ENCODE data around the gene DDX10. TPM values are rescaled to one million over a fixed set of nuclear protein-coding genes. Genes with fewer than 3 reads are reported as not detected.

DDX10 gene
- total RNA-seq, 1 donor from 2014 or later, result 18.3 TPM

DNA sequence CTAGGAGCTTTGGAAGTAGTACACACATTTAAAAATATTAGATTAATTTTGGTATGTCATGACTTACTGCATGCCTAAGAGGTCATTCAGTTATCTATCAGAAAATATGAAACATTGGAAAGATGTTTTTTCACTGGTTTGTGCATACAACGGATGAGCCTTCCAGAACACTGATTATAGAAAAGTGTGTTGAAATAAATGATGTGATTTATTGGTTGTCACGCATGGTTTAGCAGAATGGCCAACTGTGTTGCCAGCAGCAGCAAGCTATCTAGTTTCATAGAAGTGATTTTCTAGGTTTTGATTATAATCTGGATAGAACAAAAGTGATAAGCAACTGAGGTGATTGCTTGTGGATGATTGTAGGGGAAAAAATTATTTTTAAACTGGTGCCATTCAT lies 53.6 kb downstream of the DDX10 start:
- Histone ChIP-seq H3K9me3 (no peaks in the 10 kb centered on the region), H3K27me3 (no peaks in the 10 kb centered on the region), H3K36me3 (peaks cover 21% of the 10 kb centered on the region), H3K4me1 (no peaks in the 10 kb centered on the region), H3K27ac (no peak overlapping the region), H3K4me3 (no peak overlapping the region)
- intact Hi-C loops (cut with DNase I), result no loop called here
- TF ChIP-seq, protein P1, sequence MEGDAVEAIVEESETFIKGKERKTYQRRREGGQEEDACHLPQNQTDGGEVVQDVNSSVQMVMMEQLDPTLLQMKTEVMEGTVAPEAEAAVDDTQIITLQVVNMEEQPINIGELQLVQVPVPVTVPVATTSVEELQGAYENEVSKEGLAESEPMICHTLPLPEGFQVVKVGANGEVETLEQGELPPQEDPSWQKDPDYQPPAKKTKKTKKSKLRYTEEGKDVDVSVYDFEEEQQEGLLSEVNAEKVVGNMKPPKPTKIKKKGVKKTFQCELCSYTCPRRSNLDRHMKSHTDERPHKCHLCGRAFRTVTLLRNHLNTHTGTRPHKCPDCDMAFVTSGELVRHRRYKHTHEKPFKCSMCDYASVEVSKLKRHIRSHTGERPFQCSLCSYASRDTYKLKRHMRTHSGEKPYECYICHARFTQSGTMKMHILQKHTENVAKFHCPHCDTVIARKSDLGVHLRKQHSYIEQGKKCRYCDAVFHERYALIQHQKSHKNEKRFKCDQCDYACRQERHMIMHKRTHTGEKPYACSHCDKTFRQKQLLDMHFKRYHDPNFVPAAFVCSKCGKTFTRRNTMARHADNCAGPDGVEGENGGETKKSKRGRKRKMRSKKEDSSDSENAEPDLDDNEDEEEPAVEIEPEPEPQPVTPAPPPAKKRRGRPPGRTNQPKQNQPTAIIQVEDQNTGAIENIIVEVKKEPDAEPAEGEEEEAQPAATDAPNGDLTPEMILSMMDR (IDR thresholded peaks at IDR 0.05), result no peak
- DNase-seq (no peak), ATAC-seq (no peak)

- Histone ChIP-seq H3K27ac (no peak overlapping the region), H3K4me1 (no peaks in the 10 kb centered on the region), H3K4me3 (no peak overlapping the region), H3K27me3 (no peaks in the 10 kb centered on the region), H3K36me3 (peaks cover 17% of the 10 kb centered on the region), H3K9me3 (no peaks in the 10 kb centered on the region)
- ATAC-seq (no peak), DNase-seq (no peak)
- TF ChIP-seq, protein P1 (IDR thresholded peaks at IDR 0.05), result no peak
- intact Hi-C loops (cut with DNase I), result no loop called here
Observed at GRCh38 chr11:108724974-108725689, 60.3 kb downstream of the DDX10 start.

DNA sequence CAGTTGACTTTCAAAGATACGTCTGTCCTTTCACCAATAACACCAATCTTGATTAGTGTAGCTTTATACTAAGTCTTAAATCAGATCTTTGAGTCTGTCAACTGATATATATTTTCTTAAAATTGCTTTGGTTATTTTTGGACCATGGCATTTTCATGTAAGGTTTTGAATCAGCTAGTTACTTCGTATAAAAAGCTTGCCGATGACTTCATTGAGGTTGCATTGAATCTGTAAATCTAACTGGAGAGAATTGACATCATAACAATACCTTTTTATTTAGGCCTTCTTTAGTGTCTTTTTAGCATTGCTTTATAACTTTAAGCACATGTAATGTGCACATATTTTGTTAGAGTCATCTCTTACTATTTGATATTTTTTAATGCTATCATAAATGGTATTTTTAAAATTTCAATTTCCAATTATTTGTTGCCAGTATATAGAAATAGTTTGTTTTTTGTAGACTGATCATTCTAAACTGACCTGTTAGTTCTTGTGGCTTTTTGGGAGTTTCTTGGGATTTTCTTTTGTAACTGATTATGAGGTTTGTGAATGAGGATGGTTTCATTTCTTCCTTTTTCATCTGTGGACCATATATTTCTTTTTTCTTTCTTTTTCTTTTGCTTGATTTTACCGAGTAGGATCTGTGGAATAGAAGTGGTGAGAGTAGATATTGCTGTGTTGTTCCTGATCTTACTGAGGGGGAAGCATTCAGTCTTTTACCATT lies 61.4 kb downstream of the DDX10 start:
- no peak for ATAC-seq
- TF ChIP-seq, protein P1 (IDR thresholded peaks at IDR 0.05), result no peak
- H3K27me3 ChIP-seq, result no peaks in the 10 kb centered on the region
- DNase-seq, result no peak
- no peak overlapping the region for H3K4me3 ChIP-seq
- H3K4me1 ChIP-seq, result no peaks in the 10 kb centered on the region
- H3K27ac ChIP-seq, result no peak overlapping the region
- intact Hi-C loops (cut with DNase I), result no loop called here
- H3K36me3 ChIP-seq, result peaks cover 17% of the 10 kb centered on the region
- no peaks in the 10 kb centered on the region for H3K9me3 ChIP-seq

GRCh38 chr11:108727665-108728064 lies 62.8 kb downstream of the DDX10 start:
- Histone ChIP-seq H3K4me3 (no peak overlapping the region), H3K36me3 (peaks cover 9% of the 10 kb centered on the region), H3K27me3 (no peaks in the 10 kb centered on the region), H3K27ac (no peak overlapping the region), H3K4me1 (no peaks in the 10 kb centered on the region), H3K9me3 (no peaks in the 10 kb centered on the region)
- intact Hi-C loops (cut with DNase I), result no loop called here
- TF ChIP-seq, protein P1 (IDR thresholded peaks at IDR 0.05), result no peak
- no peak for DNase-seq
- ATAC-seq, result no peak

GRCh38 chr11:108729227-108729871 lies 64.5 kb downstream of the DDX10 start:
- ATAC-seq (no peak), DNase-seq (no peak)
- Histone ChIP-seq H3K4me3 (no peak overlapping the region), H3K27me3 (no peaks in the 10 kb centered on the region), H3K36me3 (no peaks in the 10 kb centered on the region), H3K4me1 (no peaks in the 10 kb centered on the region), H3K9me3 (no peaks in the 10 kb centered on the region), H3K27ac (no peak overlapping the region)
- TF ChIP-seq, protein P1 (IDR thresholded peaks at IDR 0.05), result no peak
- intact Hi-C loops (cut with DNase I), result no loop called here

Data from upper lobe of right lung (tissue), 1 donor.